Measurements from ENCODE around the gene TSPAN33. TPM values are rescaled to one million over a fixed set of nuclear protein-coding genes. Genes with fewer than 3 reads are reported as not detected.

Gene TSPAN33
- total RNA-seq, 1 donor from 2014 or later = 16.7 TPM

- Mint-ChIP-seq H3K27me3 (ENCODE audit: low read depth) (no peaks in the 10 kb centered on the region), H3K4me1 (peaks cover 37% of the 10 kb centered on the region), H3K36me3 (ENCODE audit: low read depth) (peaks cover 13% of the 10 kb centered on the region), H3K27ac (ENCODE audit: unreplicated experiment) (peak overlapping the region; percentile 95), H3K4me3 (peak overlapping the region; percentile 95), H3K9me3 (no peaks in the 10 kb centered on the region)
- no peak for DNase-seq (ENCODE audit: low read depth, low spot score)
- no peak for TF ChIP-seq CTCF (conservative IDR thresholded peaks at IDR 0.05)
Observed at GRCh38 chr7:129189661-129190310, 45.3 kb downstream of the TSPAN33 start.

GRCh38 chr7:129191272-129191671, 46.8 kb downstream of the TSPAN33 start:
- Mint-ChIP-seq H3K27me3 (ENCODE audit: low read depth) (no peaks in the 10 kb centered on the region), H3K4me1 (peaks cover 37% of the 10 kb centered on the region), H3K27ac (ENCODE audit: unreplicated experiment) (no peak overlapping the region), H3K9me3 (no peaks in the 10 kb centered on the region), H3K36me3 (ENCODE audit: low read depth) (peaks cover 15% of the 10 kb centered on the region), H3K4me3 (peak overlapping the region; percentile 71)
- TF ChIP-seq CTCF (conservative IDR thresholded peaks at IDR 0.05) = no peak
- DNase-seq (ENCODE audit: low read depth, low spot score) = no peak

- Mint-ChIP-seq H3K36me3 (ENCODE audit: low read depth) (peaks cover 18% of the 10 kb centered on the region), H3K27ac (ENCODE audit: unreplicated experiment) (no peak overlapping the region), H3K9me3 (no peaks in the 10 kb centered on the region), H3K4me3 (no peak overlapping the region), H3K4me1 (peaks cover 29% of the 10 kb centered on the region), H3K27me3 (ENCODE audit: low read depth) (no peaks in the 10 kb centered on the region)
- no peak for DNase-seq (ENCODE audit: low read depth, low spot score)
- TF ChIP-seq CTCF (conservative IDR thresholded peaks at IDR 0.05) = no peak
Observed at GRCh38 chr7:129193892-129194291, 49.4 kb downstream of the TSPAN33 start.

GRCh38 chr7:129197771-129198170, 53.3 kb downstream of the TSPAN33 start:
- Mint-ChIP-seq H3K4me3 (no peak overlapping the region), H3K27me3 (ENCODE audit: low read depth) (no peaks in the 10 kb centered on the region), H3K36me3 (ENCODE audit: low read depth) (peaks cover 11% of the 10 kb centered on the region), H3K4me1 (peaks cover 11% of the 10 kb centered on the region), H3K27ac (ENCODE audit: unreplicated experiment) (no peak overlapping the region), H3K9me3 (no peaks in the 10 kb centered on the region)
- no peak for TF ChIP-seq CTCF (conservative IDR thresholded peaks at IDR 0.05)
- no peak for DNase-seq (ENCODE audit: low read depth, low spot score)

GRCh38 chr7:129199406-129199805, 54.9 kb downstream of the TSPAN33 start:
- peaks cover 11% of the 10 kb centered on the region for H3K36me3 Mint-ChIP-seq (ENCODE audit: low read depth)
- no peaks in the 10 kb centered on the region for H3K27me3 Mint-ChIP-seq (ENCODE audit: low read depth)
- H3K9me3 Mint-ChIP-seq = no peaks in the 10 kb centered on the region
- H3K27ac Mint-ChIP-seq (ENCODE audit: unreplicated experiment) = no peak overlapping the region
- no peak for TF ChIP-seq CTCF (conservative IDR thresholded peaks at IDR 0.05)
- DNase-seq (ENCODE audit: low read depth, low spot score) = no peak
- H3K4me1 Mint-ChIP-seq = peaks cover 12% of the 10 kb centered on the region
- no peak overlapping the region for H3K4me3 Mint-ChIP-seq
